HCT116 (cell line): ENCODE measurements around the gene DHX57. TPM values are rescaled to one million over a fixed set of nuclear protein-coding genes. Genes with fewer than 3 reads are reported as not detected.
A peak's percentile ranks its signal among the peaks of the same experiment; 100 is the strongest.

Experiments
- ATAC-seq: fragments of 200-7000 bp; cut with Tn5 transposase; 2 replicates; pipeline ENCODE4 v1.9.1; 2020; ENCODE audit warnings: mild to moderate bottlenecking, moderate library complexity
- BruUV-seq: library from RNA; stranded (reverse); fragments of 400-500 nt; replicated peaks from 2 replicates; lab custom pipeline; 2021; lab: Mats Ljungman, UMichigan
- CTCF ChIA-PET: fragments of 300-600 bp; sonication (Branson Sonifier 250); formaldehyde crosslinking; loops from one replicate; lab custom pipeline; 2021; ENCODE audit warnings: antibody characterized with exemption; lab: Charles Lee
- POLR2A ChIA-PET: fragments of 300-600, 350-600 bp; sonication (Branson Sonifier 250); formaldehyde crosslinking; loops from one replicate; lab custom pipeline; 2021; ENCODE audit warnings: antibody characterized with exemption; lab: Charles Lee
- RAD21 ChIA-PET, 2 experiments: fragments of 300-600 bp; sonication (Branson Sonifier 250); formaldehyde crosslinking; loops; one replicate each; lab custom pipeline; 2023; ENCODE audit warnings: low total read pairs in 2 of 2; ENCODE audit not compliant: uncharacterized antibody in 2 of 2, unreplicated experiment in 2 of 2, low non-redundant PET in 1 of 2; lab: Charles Lee
- DNase-seq: peaks from one replicate; pipeline ENCODE4 v3.0.0-alpha.2; 2010; ENCODE audit warnings: low read depth, low spot score
- H2AFZ ChIP-seq: fragments of 200-600 bp; shearing (Covaris generic), sonication (generic); 2 replicates; pipeline ENCODE4 v1.6.1; 2017; ENCODE audit warnings: low read depth, mixed run types, mixed read lengths, antibody characterized with exemption, low read length; ENCODE audit not compliant: poor library complexity, severe bottlenecking
- H3K27ac ChIP-seq: 2 replicates; pipeline ENCODE4 v1.5.1; 2012; ENCODE audit warnings: low read depth, low read length
- H3K27me3 ChIP-seq: fragments of 200-600 bp; sonication (generic); 2 replicates; pipeline ENCODE4 v1.6.1; 2016; ENCODE audit warnings: mixed run types, low read length, mixed read lengths; ENCODE audit not compliant: insufficient read depth
- H3K36me3 ChIP-seq, 2 experiments: fragments of 200-500 bp in 1 of 2; fragments of 200-600 bp in 1 of 2; sonication (Bioruptor generic) in 1 of 2; sonication (generic) in 1 of 2; 2 replicates each; pipeline versions ENCODE4 v1.5.1 to v1.6.1; 2014 to 2016; ENCODE audit warnings: low read length in 2 of 2, inconsistent platforms in 1 of 2, mixed read lengths in 1 of 2, mixed run types in 1 of 2; ENCODE audit not compliant: insufficient read depth in 2 of 2, control insufficient read depth in 1 of 2
- H3K4me1 ChIP-seq, 2 experiments: fragments of 200-600 bp in 1 of 2; sonication (generic) in 1 of 2; 2 replicates each; pipeline versions ENCODE4 v1.5.1 to v1.6.1; 2012 to 2017; ENCODE audit warnings: low read length in 2 of 2, inconsistent platforms in 1 of 2, mild to moderate bottlenecking in 1 of 2, mixed read lengths in 1 of 2, mixed run types in 1 of 2, moderate library complexity in 1 of 2; ENCODE audit not compliant: insufficient read depth in 2 of 2, control insufficient read depth in 1 of 2
- H3K4me2 ChIP-seq: fragments of 200-600 bp; sonication (generic); 2 replicates; pipeline ENCODE4 v1.6.1; 2017; ENCODE audit warnings: mixed run types, low read length, mixed read lengths
- H3K4me3 ChIP-seq, 2 experiments: fragments of 200-600 bp in 1 of 2; sonication (generic) in 1 of 2; replicated peaks in 1 of 2; 2 replicates each; pipeline ENCODE4 v1.5.1; 2011 to 2016; ENCODE audit warnings: low read length in 2 of 2, control low read depth in 1 of 2, low read depth in 1 of 2, mild to moderate bottlenecking in 1 of 2, mixed read lengths in 1 of 2, mixed run types in 1 of 2
- H3K79me2 ChIP-seq: fragments of 200-600 bp; sonication (generic); 2 replicates; pipeline ENCODE4 v1.6.1; 2017; ENCODE audit warnings: mild to moderate bottlenecking, mixed run types, low read length, moderate library complexity, mixed read lengths; ENCODE audit not compliant: insufficient read depth
- H3K9ac ChIP-seq: fragments of 200-600 bp; sonication (generic); 2 replicates; pipeline ENCODE4 v1.6.1; 2016; ENCODE audit warnings: low read length, mixed read lengths
- H3K9me2 ChIP-seq: fragments of 200-600 bp; sonication (generic), shearing (Covaris generic); 2 replicates; pipeline ENCODE4 v1.6.1; 2017; ENCODE audit warnings: mixed run types, mild to moderate bottlenecking, moderate library complexity; ENCODE audit not compliant: insufficient read depth
- H3K9me3 ChIP-seq, 2 experiments: fragments of 200-500 bp in 1 of 2; fragments of 200-600 bp in 1 of 2; sonication (Bioruptor generic) in 1 of 2; sonication (generic) in 1 of 2; 2 replicates each; pipeline ENCODE4 v1.6.1; 2014 to 2017; ENCODE audit warnings: low read length in 2 of 2, mixed read lengths in 2 of 2, inconsistent platforms in 1 of 2, low read depth in 1 of 2, mild to moderate bottlenecking in 1 of 2, mixed run types in 1 of 2, moderate library complexity in 1 of 2; ENCODE audit not compliant: control insufficient read depth in 1 of 2, insufficient read depth in 1 of 2
- H4K20me1 ChIP-seq: fragments of 200-600 bp; sonication (generic), shearing (Covaris generic); 2 replicates; pipeline ENCODE4 v1.6.1; 2017; ENCODE audit warnings: mixed run types, mild to moderate bottlenecking, moderate library complexity; ENCODE audit not compliant: insufficient read depth
- ATF3 ChIP-seq: IDR thresholded peaks from 2 replicates; pipeline ENCODE4 v1.6.1; 2012
- CBX3 ChIP-seq: IDR thresholded peaks from 2 replicates; pipeline ENCODE4 v1.6.1; 2012; ENCODE audit warnings: low read depth
- CEBPB ChIP-seq: IDR thresholded peaks from 2 replicates; pipeline ENCODE4 v1.6.1; 2012; ENCODE audit warnings: low read depth
- EGR1 ChIP-seq: IDR thresholded peaks from 2 replicates; pipeline ENCODE4 v1.6.1; 2012; ENCODE audit warnings: low read depth
- ELF1 ChIP-seq: IDR thresholded peaks from 2 replicates; pipeline ENCODE4 v1.6.1; 2012; ENCODE audit warnings: low read depth, borderline replicate concordance
- EZH2 ChIP-seq: fragments of 200-600 bp; sonication (generic); IDR thresholded peaks from 2 replicates; pipeline ENCODE4 v1.6.1; 2017; ENCODE audit warnings: antibody characterized with exemption, mixed run types
- EZH2phosphoT487 ChIP-seq: fragments of 200-600 bp; IDR thresholded peaks from 2 replicates; pipeline ENCODE4 v1.6.1; 2018; ENCODE audit warnings: antibody characterized with exemption, borderline replicate concordance
- FOSL1 ChIP-seq: IDR thresholded peaks from 2 replicates; pipeline ENCODE4 v1.6.1; 2012; ENCODE audit warnings: low read depth
- JUND ChIP-seq: IDR thresholded peaks from 2 replicates; pipeline ENCODE4 v1.6.1; 2012
- POLR2A ChIP-seq: IDR thresholded peaks from 2 replicates; pipeline ENCODE4 v1.7.0; 2011; ENCODE audit warnings: borderline replicate concordance; ENCODE audit not compliant: insufficient read depth, insufficient read length; ENCODE audit errors: extremely low read depth
- REST ChIP-seq: IDR thresholded peaks from 2 replicates; pipeline ENCODE4 v1.6.1; 2012; ENCODE audit warnings: low read depth
- SIN3A ChIP-seq: IDR thresholded peaks from 2 replicates; pipeline ENCODE4 v1.6.1; 2012; ENCODE audit warnings: low read depth
- SP1 ChIP-seq: IDR thresholded peaks from 2 replicates; pipeline ENCODE4 v1.6.1; 2012; ENCODE audit warnings: low read depth
- SRF ChIP-seq: IDR thresholded peaks from 2 replicates; pipeline ENCODE4 v1.6.1; 2012; ENCODE audit warnings: low read depth
- TCF7L2 ChIP-seq: IDR thresholded peaks from 2 replicates; pipeline ENCODE4 v1.7.0; 2011; ENCODE audit warnings: borderline replicate concordance, inconsistent platforms; ENCODE audit not compliant: insufficient read depth, insufficient read length; ENCODE audit errors: extremely low read depth
- YY1 ChIP-seq: IDR thresholded peaks from 2 replicates; pipeline ENCODE4 v1.6.1; 2011; ENCODE audit warnings: low read length, low read depth, moderate library complexity, mild to moderate bottlenecking; ENCODE audit not compliant: insufficient replicate concordance; ENCODE audit errors: extremely low read depth
- intact Hi-C: fragments of 100-400 bp; cut with micrococcal nuclease; formaldehyde crosslinking; loops from 2 replicates; pipeline ENCODE4 v1.10.0; 2022
- total RNA-seq: library from RNA; stranded (reverse); gene quantifications from one replicate; pipeline ENCODE4 v1.2.1, GENCODE V29; 2021; ENCODE audit not compliant: unreplicated experiment
- TF ChIP-seq, protein P1 (sequence below): IDR thresholded peaks from 2 replicates; pipeline ENCODE4 v1.6.1; 2011; ENCODE audit warnings: mild to moderate bottlenecking, low read length, moderate library complexity; ENCODE audit not compliant: insufficient replicate concordance; ENCODE audit errors: extremely low read depth
- TF ChIP-seq, protein P2 (sequence below): IDR thresholded peaks from 2 replicates; pipeline ENCODE4 v1.6.1; 2012
- TF ChIP-seq, protein P3 (sequence below), 3 experiments: fragments of 200-600 bp in 1 of 3; sonication (generic) in 1 of 3; IDR thresholded peaks in 2 of 3; conservative IDR thresholded peaks in 1 of 3; 2 replicates each; pipeline ENCODE4 v1.5.1; 2012 to 2017; ENCODE audit warnings: low read depth in 2 of 3, low read length in 2 of 3, antibody characterized with exemption in 1 of 3, borderline replicate concordance in 1 of 3, control low read depth in 1 of 3, mild to moderate bottlenecking in 1 of 3, mixed read lengths in 1 of 3, mixed run types in 1 of 3, moderate library complexity in 1 of 3; ENCODE audit not compliant: insufficient read depth in 1 of 3

DHX57 gene
- total RNA-seq, 1 experiment from 2014 or later, result 19.4 TPM

GRCh38 chr2:38778687-38779082 lies 97.0 kb downstream of the DHX57 start:
- Histone ChIP-seq H3K79me2 (peaks cover 13% of the 10 kb centered on the region), H3K27me3 (no peaks in the 10 kb centered on the region), H2AFZ (no peak overlapping the region), H3K4me3 (peak overlapping the region; percentile 69 to 76), H4K20me1 (no peaks in the 10 kb centered on the region), H3K27ac (peak overlapping the region; percentile 53), H3K4me1 (peaks cover 0 to 7% of the 10 kb centered on the region in 2 experiments; a peak in 2 of 4 replicates), H3K36me3 (peaks cover 4 to 13% of the 10 kb centered on the region in 2 experiments; a peak in 2 of 4 replicates), H3K4me2 (peak overlapping the region; percentile 79), H3K9me3 (no peaks in the 10 kb centered on the region), H3K9ac (peak overlapping the region; percentile 77), H3K9me2 (no peaks in the 10 kb centered on the region)
- ChIA-PET CTCF (no interaction called here), POLR2A (interaction anchor here (1.1 kb wide), 1 partner anchor 27 kb away, joined by 3 read pairs; the partner anchor contains the start of gene SRSF7), RAD21 (no interaction called here)
- TF ChIP-seq, protein P1, sequence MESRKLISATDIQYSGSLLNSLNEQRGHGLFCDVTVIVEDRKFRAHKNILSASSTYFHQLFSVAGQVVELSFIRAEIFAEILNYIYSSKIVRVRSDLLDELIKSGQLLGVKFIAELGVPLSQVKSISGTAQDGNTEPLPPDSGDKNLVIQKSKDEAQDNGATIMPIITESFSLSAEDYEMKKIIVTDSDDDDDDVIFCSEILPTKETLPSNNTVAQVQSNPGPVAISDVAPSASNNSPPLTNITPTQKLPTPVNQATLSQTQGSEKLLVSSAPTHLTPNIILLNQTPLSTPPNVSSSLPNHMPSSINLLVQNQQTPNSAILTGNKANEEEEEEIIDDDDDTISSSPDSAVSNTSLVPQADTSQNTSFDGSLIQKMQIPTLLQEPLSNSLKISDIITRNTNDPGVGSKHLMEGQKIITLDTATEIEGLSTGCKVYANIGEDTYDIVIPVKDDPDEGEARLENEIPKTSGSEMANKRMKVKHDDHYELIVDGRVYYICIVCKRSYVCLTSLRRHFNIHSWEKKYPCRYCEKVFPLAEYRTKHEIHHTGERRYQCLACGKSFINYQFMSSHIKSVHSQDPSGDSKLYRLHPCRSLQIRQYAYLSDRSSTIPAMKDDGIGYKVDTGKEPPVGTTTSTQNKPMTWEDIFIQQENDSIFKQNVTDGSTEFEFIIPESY, result no peak
- TF ChIP-seq CEBPB (no peak), JUND (no peak), ATF3 (no peak), SP1 (no peak), ELF1 (no peak), SIN3A (no peak), EZH2phosphoT487 (no peak), EGR1 (no peak), CBX3 (no peak), SRF (no peak), POLR2A (no peak), EZH2 (no peak), YY1 (no peak), REST (no peak), FOSL1 (no peak), TCF7L2 (no peak)
- TF ChIP-seq, protein P2, sequence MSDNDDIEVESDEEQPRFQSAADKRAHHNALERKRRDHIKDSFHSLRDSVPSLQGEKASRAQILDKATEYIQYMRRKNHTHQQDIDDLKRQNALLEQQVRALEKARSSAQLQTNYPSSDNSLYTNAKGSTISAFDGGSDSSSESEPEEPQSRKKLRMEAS, result no peak
- TF ChIP-seq, protein P3, sequence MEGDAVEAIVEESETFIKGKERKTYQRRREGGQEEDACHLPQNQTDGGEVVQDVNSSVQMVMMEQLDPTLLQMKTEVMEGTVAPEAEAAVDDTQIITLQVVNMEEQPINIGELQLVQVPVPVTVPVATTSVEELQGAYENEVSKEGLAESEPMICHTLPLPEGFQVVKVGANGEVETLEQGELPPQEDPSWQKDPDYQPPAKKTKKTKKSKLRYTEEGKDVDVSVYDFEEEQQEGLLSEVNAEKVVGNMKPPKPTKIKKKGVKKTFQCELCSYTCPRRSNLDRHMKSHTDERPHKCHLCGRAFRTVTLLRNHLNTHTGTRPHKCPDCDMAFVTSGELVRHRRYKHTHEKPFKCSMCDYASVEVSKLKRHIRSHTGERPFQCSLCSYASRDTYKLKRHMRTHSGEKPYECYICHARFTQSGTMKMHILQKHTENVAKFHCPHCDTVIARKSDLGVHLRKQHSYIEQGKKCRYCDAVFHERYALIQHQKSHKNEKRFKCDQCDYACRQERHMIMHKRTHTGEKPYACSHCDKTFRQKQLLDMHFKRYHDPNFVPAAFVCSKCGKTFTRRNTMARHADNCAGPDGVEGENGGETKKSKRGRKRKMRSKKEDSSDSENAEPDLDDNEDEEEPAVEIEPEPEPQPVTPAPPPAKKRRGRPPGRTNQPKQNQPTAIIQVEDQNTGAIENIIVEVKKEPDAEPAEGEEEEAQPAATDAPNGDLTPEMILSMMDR (IDR thresholded peaks at IDR 0.05 in 2 of 3, conservative IDR thresholded peaks at IDR 0.05 in 1 of 3; ENCODE audit: borderline replicate concordance in 1 of 3, insufficient read depth in 1 of 3, low read depth in 2 of 3, low read length in 2 of 3), result no peak
- no TSS peak for BruUV-seq
- DNase-seq, result no peak
- intact Hi-C loops, result no loop called here
- no peak for ATAC-seq
